Mucosa of rectum (tissue), 2 donors: Measurements from ENCODE around the gene POGK.

ENCODE experiments used
- H3K27ac ChIP-seq, 2 donors: one replicate each; pipeline ENCODE4 v1.7.0; 2013; ENCODE audit warnings: inconsistent platforms in 2 of 2, low read depth in 2 of 2, low read length in 2 of 2
- H3K27me3 ChIP-seq, 2 donors: one replicate each; pipeline ENCODE4 v1.7.0; 2013; ENCODE audit warnings: low read length in 2 of 2; ENCODE audit not compliant: control insufficient read depth in 2 of 2, insufficient read depth in 2 of 2
- H3K36me3 ChIP-seq, 2 donors: one replicate each; pipeline ENCODE4 v1.7.0; 2013; ENCODE audit warnings: low read length in 2 of 2; ENCODE audit not compliant: control insufficient read depth in 2 of 2, insufficient read depth in 2 of 2
- H3K4me1 ChIP-seq, 2 donors: one replicate each; pipeline ENCODE4 v1.7.0; 2013; ENCODE audit warnings: low read length in 2 of 2, mild to moderate bottlenecking in 1 of 2; ENCODE audit not compliant: control insufficient read depth in 2 of 2, insufficient read depth in 2 of 2
- H3K4me3 ChIP-seq, 2 donors: one replicate each; pipeline ENCODE4 v1.7.0; 2013; ENCODE audit warnings: low read length in 2 of 2
- H3K9ac ChIP-seq, 2 donors: one replicate each; pipeline ENCODE4 v1.7.0; 2013; ENCODE audit warnings: low read length in 2 of 2, low read depth in 1 of 2, mild to moderate bottlenecking in 1 of 2
- H3K9me3 ChIP-seq, 2 donors: one replicate each; pipeline ENCODE4 v1.7.0; 2013; ENCODE audit warnings: low read length in 2 of 2; ENCODE audit not compliant: control insufficient read depth in 2 of 2
- donor health status: healthy.
- donor health status: Normal muscosa, but diverticular disease.

Gene POGK

GRCh38 chr1:166855558-166855957, 16.3 kb downstream of the POGK start:
- Histone ChIP-seq H3K9ac (no peak overlapping the region), H3K36me3 (peaks cover 65 to 67% of the 10 kb centered on the region in 2 donors), H3K9me3 (no peaks in the 10 kb centered on the region), H3K27me3 (no peaks in the 10 kb centered on the region), H3K4me3 (no peak overlapping the region), H3K27ac (no peak overlapping the region), H3K4me1 (no peaks in the 10 kb centered on the region)

GRCh38 chr1:166857995-166858394, 18.7 kb downstream of the POGK start:
- no peaks in the 10 kb centered on the region for H3K9me3 ChIP-seq
- H3K27ac ChIP-seq = no peak overlapping the region
- H3K27me3 ChIP-seq = no peaks in the 10 kb centered on the region
- H3K4me3 ChIP-seq = no peak overlapping the region
- H3K36me3 ChIP-seq = peaks cover 50 to 60% of the 10 kb centered on the region in 2 donors
- no peak overlapping the region for H3K9ac ChIP-seq
- no peaks in the 10 kb centered on the region for H3K4me1 ChIP-seq

GRCh38 chr1:166858726-166859419, 19.6 kb downstream of the POGK start:
- Histone ChIP-seq H3K4me1 (no peaks in the 10 kb centered on the region), H3K27ac (no peak overlapping the region), H3K9me3 (no peaks in the 10 kb centered on the region), H3K36me3 (peaks cover 44 to 62% of the 10 kb centered on the region in 2 donors), H3K27me3 (no peaks in the 10 kb centered on the region), H3K9ac (no peak overlapping the region), H3K4me3 (no peak overlapping the region)

- peaks cover 46 to 62% of the 10 kb centered on the region in 2 donors for H3K36me3 ChIP-seq
These were observed 20.3 kb downstream of the POGK start for GRCh38 chr1:166859597-166859996.

GRCh38 chr1:166865926-166866325, 26.7 kb downstream of the POGK start:
- no peak overlapping the region for H3K4me3 ChIP-seq
- no peaks in the 10 kb centered on the region for H3K27me3 ChIP-seq
- no peaks in the 10 kb centered on the region for H3K4me1 ChIP-seq
- no peaks in the 10 kb centered on the region for H3K9me3 ChIP-seq
- peaks cover 26 to 33% of the 10 kb centered on the region in 2 donors for H3K36me3 ChIP-seq
- H3K9ac ChIP-seq = no peak overlapping the region
- no peak overlapping the region for H3K27ac ChIP-seq

More at GRCh38 chr1:166859597-166859996, 20.3 kb downstream of the POGK start:
- no peaks in the 10 kb centered on the region for H3K27me3 ChIP-seq
- H3K27ac ChIP-seq = no peak overlapping the region
- no peaks in the 10 kb centered on the region for H3K9me3 ChIP-seq
- no peak overlapping the region for H3K4me3 ChIP-seq
- H3K4me1 ChIP-seq = no peaks in the 10 kb centered on the region
- H3K9ac ChIP-seq = no peak overlapping the region

- Histone ChIP-seq H3K4me1 (no peaks in the 10 kb centered on the region), H3K27ac (no peak overlapping the region), H3K9ac (no peak overlapping the region), H3K9me3 (no peaks in the 10 kb centered on the region), H3K4me3 (no peak overlapping the region), H3K27me3 (no peaks in the 10 kb centered on the region), H3K36me3 (peaks cover 15 to 19% of the 10 kb centered on the region in 2 donors)
These were observed 29.4 kb downstream of the POGK start for GRCh38 chr1:166868639-166869038.

- H3K36me3 ChIP-seq = peaks cover 8 to 14% of the 10 kb centered on the region in 2 donors
- no peak overlapping the region for H3K27ac ChIP-seq
- no peak overlapping the region for H3K4me3 ChIP-seq
- no peak overlapping the region for H3K9ac ChIP-seq
- no peaks in the 10 kb centered on the region for H3K27me3 ChIP-seq
- H3K4me1 ChIP-seq = no peaks in the 10 kb centered on the region
- no peaks in the 10 kb centered on the region for H3K9me3 ChIP-seq
These were observed 30.2 kb downstream of the POGK start for GRCh38 chr1:166869318-166870099.

- H3K9me3 ChIP-seq = no peaks in the 10 kb centered on the region
- H3K4me1 ChIP-seq = peaks cover 4 to 5% of the 10 kb centered on the region in 2 donors
- H3K36me3 ChIP-seq = peaks cover 8 to 11% of the 10 kb centered on the region in 2 donors
- H3K27me3 ChIP-seq = no peaks in the 10 kb centered on the region
- no peak overlapping the region for H3K4me3 ChIP-seq
- no peak overlapping the region for H3K9ac ChIP-seq
- H3K27ac ChIP-seq = no peak overlapping the region
These were observed 31.3 kb downstream of the POGK start for GRCh38 chr1:166870584-166870983.

- H3K9ac ChIP-seq = no peak overlapping the region
- no peak overlapping the region for H3K4me3 ChIP-seq
- H3K36me3 ChIP-seq = no peaks in the 10 kb centered on the region
- H3K27ac ChIP-seq = no peak overlapping the region
- H3K4me1 ChIP-seq = peaks cover 4 to 5% of the 10 kb centered on the region in 2 donors
- H3K27me3 ChIP-seq = no peaks in the 10 kb centered on the region
- no peaks in the 10 kb centered on the region for H3K9me3 ChIP-seq
These were observed 35.2 kb downstream of the POGK start for GRCh38 chr1:166874464-166874863.

GRCh38 chr1:166875302-166875733, 36.0 kb downstream of the POGK start:
- no peaks in the 10 kb centered on the region for H3K36me3 ChIP-seq
- peak overlapping the region; percentile 95 for H3K27ac ChIP-seq
- H3K4me3 ChIP-seq = peak overlapping the region; percentile 78 to 88
- H3K4me1 ChIP-seq = peaks cover 4 to 5% of the 10 kb centered on the region in 2 donors
- H3K9ac ChIP-seq = peak overlapping the region; percentile 72 to 80
- no peaks in the 10 kb centered on the region for H3K27me3 ChIP-seq
- H3K9me3 ChIP-seq = no peaks in the 10 kb centered on the region
